ENCODE data around the gene MRPS34. TPM values are rescaled to one million over a fixed set of nuclear protein-coding genes. Genes with fewer than 3 reads are reported as not detected.

MRPS34 gene
- total RNA-seq, 1 donor from 2014 or later = 60.4 TPM

GRCh38 chr16:1745181-1745899 lies 27.6 kb downstream of the MRPS34 start:
- TF ChIP-seq CTCF (IDR thresholded peaks at IDR 0.05) = peak; percentile 36
- no peaks in the 10 kb centered on the region for H3K9me3 Mint-ChIP-seq (ENCODE audit: low read depth)
- peak overlapping the region; percentile 49 for H3K4me3 Mint-ChIP-seq (ENCODE audit: unreplicated experiment)
- H3K36me3 Mint-ChIP-seq (ENCODE audit: low read depth) = peaks cover 12% of the 10 kb centered on the region
- H3K27ac Mint-ChIP-seq (ENCODE audit: unreplicated experiment) = peak overlapping the region; percentile 94
- no peaks in the 10 kb centered on the region for H3K27me3 Mint-ChIP-seq (ENCODE audit: low read depth)
- peaks cover 29% of the 10 kb centered on the region for H3K4me1 Mint-ChIP-seq (ENCODE audit: low read depth)
- peak; percentile 94 for DNase-seq (ENCODE audit: low spot score)

- no peaks in the 10 kb centered on the region for H3K27me3 Mint-ChIP-seq (ENCODE audit: low read depth)
These were observed 28.5 kb downstream of the MRPS34 start for GRCh38 chr16:1744338-1744840.

GRCh38 chr16:1743376-1744337 lies 29.3 kb downstream of the MRPS34 start:
- no peak overlapping the region for H3K4me3 Mint-ChIP-seq (ENCODE audit: unreplicated experiment)
- no peak for TF ChIP-seq CTCF (IDR thresholded peaks at IDR 0.05)
- no peaks in the 10 kb centered on the region for H3K9me3 Mint-ChIP-seq (ENCODE audit: low read depth)
- no peak for DNase-seq (ENCODE audit: low spot score)
- peaks cover 29% of the 10 kb centered on the region for H3K4me1 Mint-ChIP-seq (ENCODE audit: low read depth)
- peaks cover 6% of the 10 kb centered on the region for H3K36me3 Mint-ChIP-seq (ENCODE audit: low read depth)
- no peak overlapping the region for H3K27ac Mint-ChIP-seq (ENCODE audit: unreplicated experiment)
- no peaks in the 10 kb centered on the region for H3K27me3 Mint-ChIP-seq (ENCODE audit: low read depth)

More at GRCh38 chr16:1744338-1744840, 28.5 kb downstream of the MRPS34 start:
- Mint-ChIP-seq H3K36me3 (ENCODE audit: low read depth) (peaks cover 10% of the 10 kb centered on the region), H3K4me3 (ENCODE audit: unreplicated experiment) (no peak overlapping the region), H3K9me3 (ENCODE audit: low read depth) (no peaks in the 10 kb centered on the region), H3K4me1 (ENCODE audit: low read depth) (peaks cover 29% of the 10 kb centered on the region), H3K27ac (ENCODE audit: unreplicated experiment) (no peak overlapping the region)
- no peak for TF ChIP-seq CTCF (IDR thresholded peaks at IDR 0.05)
- DNase-seq (ENCODE audit: low spot score) = no peak

- no peak for TF ChIP-seq CTCF (IDR thresholded peaks at IDR 0.05)
- H3K27ac Mint-ChIP-seq (ENCODE audit: unreplicated experiment) = no peak overlapping the region
- H3K27me3 Mint-ChIP-seq (ENCODE audit: low read depth) = no peaks in the 10 kb centered on the region
- no peaks in the 10 kb centered on the region for H3K9me3 Mint-ChIP-seq (ENCODE audit: low read depth)
- peaks cover 2% of the 10 kb centered on the region for H3K36me3 Mint-ChIP-seq (ENCODE audit: low read depth)
- no peak for DNase-seq (ENCODE audit: low spot score)
- peaks cover 25% of the 10 kb centered on the region for H3K4me1 Mint-ChIP-seq (ENCODE audit: low read depth)
- no peak overlapping the region for H3K4me3 Mint-ChIP-seq (ENCODE audit: unreplicated experiment)
These were observed 31.3 kb downstream of the MRPS34 start for GRCh38 chr16:1741553-1742165.
